ENCODE results near the gene OR4Q2. TPM values are rescaled to one million over a fixed set of nuclear protein-coding genes. Genes with fewer than 3 reads are reported as not detected.
"Not testable (repeated sequence)": the region's sequence is repeated elsewhere in the genome, so short reads cannot be mapped to it uniquely, and the experiment has no call there.

Gene OR4Q2
- not detected for total RNA-seq

DNA sequence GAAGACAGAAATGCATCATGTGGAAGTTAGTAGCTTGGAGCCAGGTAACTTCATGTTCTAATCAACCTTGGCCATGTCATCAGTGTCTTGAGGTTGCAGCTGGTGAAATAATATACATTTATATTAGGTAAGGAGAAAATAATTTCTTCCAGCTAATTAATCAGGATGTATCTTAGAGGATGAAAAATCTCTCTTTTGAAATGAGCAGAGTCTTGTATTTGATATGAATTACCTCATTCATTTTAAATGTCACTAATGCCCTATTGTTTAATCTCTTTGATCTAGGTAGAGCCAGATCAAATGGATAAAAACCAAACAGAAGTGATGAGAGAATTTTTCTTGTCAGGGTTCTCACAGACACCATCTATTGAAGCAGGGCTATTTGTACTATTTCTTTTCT is at the start of gene OR4Q2:
Gene OR4Q2, plus strand, starts transcription at position 301 of the 400 bp plus-strand sequence.
- H3K27me3 ChIP-seq: no peaks in the 10 kb centered on the region
- TF ChIP-seq POLR2A (IDR thresholded peaks at IDR 0.05): no peak
- TF ChIP-seq CTCF (IDR thresholded peaks at IDR 0.05): no peak
- H3K36me3 ChIP-seq: no peaks in the 10 kb centered on the region
- no peak for DNase-seq
- no peak within 1 kb of the TSS for H3K4me3 ChIP-seq
- H3K4me1 ChIP-seq: no peaks in the 10 kb centered on the region
- no peak within 1 kb of the TSS for H3K27ac ChIP-seq
- peaks cover 0 to 6% (median 0%) of the 10 kb centered on the region in 4 donors for H3K9me3 ChIP-seq

DNA sequence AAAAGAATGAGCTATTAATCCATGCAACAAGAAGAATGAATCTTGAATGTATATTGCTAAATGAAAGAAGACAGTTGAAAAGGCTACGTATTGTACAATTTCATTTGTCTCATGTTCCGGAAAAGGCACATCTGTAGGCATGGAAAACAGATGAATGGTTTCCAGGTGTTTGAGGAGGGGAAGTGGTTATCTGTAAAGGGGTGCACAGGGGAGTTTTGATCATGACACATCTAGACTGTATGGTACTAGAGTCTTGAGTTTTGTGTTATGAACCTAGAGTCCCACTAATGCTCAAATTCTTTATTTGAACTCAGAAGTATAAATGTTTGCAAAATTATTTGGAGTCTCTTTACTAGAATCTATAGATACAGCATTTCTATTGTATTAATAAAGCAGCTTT is 32.2 kb upstream of the OR4Q2 start:
- H3K4me1 ChIP-seq, H3K27me3 ChIP-seq, H3K36me3 ChIP-seq, DNase-seq, H3K9me3 ChIP-seq, H3K27ac ChIP-seq, H3K4me3 ChIP-seq: not testable (repeated sequence)

DNA sequence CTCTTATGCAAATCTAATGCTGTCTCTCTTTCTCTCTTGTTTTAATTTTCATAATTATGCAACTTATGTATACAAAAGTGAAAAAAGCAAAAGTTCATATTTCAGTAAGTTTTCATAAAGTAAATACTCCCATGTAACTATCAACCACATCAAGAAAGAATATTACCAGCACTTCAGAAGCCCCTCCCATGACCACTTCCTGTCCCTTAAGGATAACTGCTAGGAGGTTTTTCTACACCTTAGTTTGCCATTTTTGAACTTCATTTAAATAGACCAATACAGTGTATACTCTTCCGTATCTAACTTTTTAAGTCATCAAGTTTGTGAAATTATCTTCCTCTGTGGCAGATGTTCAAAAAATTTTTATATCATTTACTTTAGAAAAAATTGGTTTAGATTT is 27.1 kb upstream of the OR4Q2 start:
- DNase-seq: no peak
- H3K9me3 ChIP-seq: no peaks in the 10 kb centered on the region
- no peaks in the 10 kb centered on the region for H3K27me3 ChIP-seq
- no peak overlapping the region for H3K4me3 ChIP-seq
- H3K27ac ChIP-seq: no peak overlapping the region
- no peaks in the 10 kb centered on the region for H3K4me1 ChIP-seq
- TF ChIP-seq CTCF (IDR thresholded peaks at IDR 0.05): no peak
- TF ChIP-seq POLR2A (IDR thresholded peaks at IDR 0.05): no peak
- H3K36me3 ChIP-seq: no peaks in the 10 kb centered on the region

- no peaks in the 10 kb centered on the region for H3K36me3 ChIP-seq
- no peak for DNase-seq
- H3K4me1 ChIP-seq: no peaks in the 10 kb centered on the region
- H3K4me3 ChIP-seq: no peak within 1 kb of the TSS
- TF ChIP-seq POLR2A (IDR thresholded peaks at IDR 0.05): no peak
- TF ChIP-seq CTCF (IDR thresholded peaks at IDR 0.05): no peak
- no peak within 1 kb of the TSS for H3K27ac ChIP-seq
- no peaks in the 10 kb centered on the region for H3K27me3 ChIP-seq
- no peaks in the 10 kb centered on the region for H3K9me3 ChIP-seq
These were observed 26.7 kb upstream of the OR4Q2 start, which contains the start of gene OR4K15 for GRCh38 chr14:19975291-19975690. Gene OR4K15 (plus strand): TSS chr14:19975591. CDS start chr14:19975591, 0 bp downstream.

- Histone ChIP-seq H3K27ac (no peak overlapping the region), H3K4me1 (no peaks in the 10 kb centered on the region), H3K36me3 (no peaks in the 10 kb centered on the region), H3K27me3 (no peaks in the 10 kb centered on the region), H3K4me3 (no peak overlapping the region), H3K9me3 (no peaks in the 10 kb centered on the region)
- DNase-seq: no peak
- TF ChIP-seq POLR2A (IDR thresholded peaks at IDR 0.05) (no peak), CTCF (IDR thresholded peaks at IDR 0.05) (no peak)
These were observed 8.5 kb upstream of the OR4Q2 start for GRCh38 chr14:19993438-19993837.

- no peaks in the 10 kb centered on the region for H3K4me1 ChIP-seq
- H3K9me3 ChIP-seq: peaks cover 0 to 6% (median 0%) of the 10 kb centered on the region in 4 donors
- no peak for DNase-seq
- no peak overlapping the region for H3K4me3 ChIP-seq
- H3K36me3 ChIP-seq: no peaks in the 10 kb centered on the region
- H3K27me3 ChIP-seq: no peaks in the 10 kb centered on the region
- no peak overlapping the region for H3K27ac ChIP-seq
- no peak for TF ChIP-seq CTCF (IDR thresholded peaks at IDR 0.05)
- TF ChIP-seq POLR2A (IDR thresholded peaks at IDR 0.05): no peak
These were observed 356 bp downstream of the OR4Q2 start for GRCh38 chr14:20002319-20002718.
